Keratinocyte (primary cell): Measurements from ENCODE around the gene C7orf57. TPM values are rescaled to one million over a fixed set of nuclear protein-coding genes. Genes with fewer than 3 reads are reported as not detected.

Experiments used
- DNase-seq: peaks from one replicate; pipeline ENCODE4 v3.0.0-alpha.2; 2011; ENCODE audit warnings: low read depth, missing footprints, low spot score
- FAIRE-seq: peaks from 2 replicates; lab custom pipeline; 2011; peaks lifted over from hg19 to GRCh38; lab: Jason Lieb, UNC
- H2AFZ ChIP-seq: 2 replicates; pipeline ENCODE4 v1.6.0; 2012; ENCODE audit warnings: low read length, control low read depth, inconsistent platforms; ENCODE audit not compliant: control insufficient read depth
- H3K27ac ChIP-seq: 2 replicates; pipeline ENCODE4 v1.5.1; 2011; ENCODE audit warnings: low read length; ENCODE audit not compliant: control insufficient read depth, insufficient read depth
- H3K27me3 ChIP-seq: 3 replicates; pipeline ENCODE4 v1.6.0; 2011; ENCODE audit warnings: low read length; ENCODE audit not compliant: control insufficient read depth, insufficient read depth; ENCODE audit errors: extremely low read depth
- H3K36me3 ChIP-seq, 2 experiments: 2 replicates in 1 of 2; 3 replicates in 1 of 2; pipeline ENCODE4 v1.5.1; 2011; ENCODE audit warnings: low read length in 2 of 2, mild to moderate bottlenecking in 1 of 2; ENCODE audit not compliant: control insufficient read depth in 2 of 2, insufficient read depth in 2 of 2; ENCODE audit errors: extremely low read depth in 1 of 2
- H3K4me1 ChIP-seq: 3 replicates; pipeline ENCODE4 v1.5.1; 2011; ENCODE audit warnings: low read length; ENCODE audit not compliant: control insufficient read depth, insufficient read depth; ENCODE audit errors: extremely low read depth
- H3K4me2 ChIP-seq: 3 replicates; pipeline ENCODE4 v1.6.0; 2011; ENCODE audit warnings: low read depth, low read length; ENCODE audit not compliant: control insufficient read depth, insufficient read depth; ENCODE audit errors: extremely low read depth
- H3K4me3 ChIP-seq, 3 experiments: fragments of 200-600 bp in 1 of 3; sonication (generic) in 1 of 3; 2 replicates in 2 of 3; 3 replicates in 1 of 3; pipeline ENCODE4 v1.5.1; 2011 to 2016; ENCODE audit warnings: low read length in 3 of 3, mild to moderate bottlenecking in 3 of 3, control low read depth in 2 of 3, inconsistent platforms in 1 of 3, low read depth in 1 of 3, mixed read lengths in 1 of 3, mixed run types in 1 of 3, moderate library complexity in 1 of 3; ENCODE audit not compliant: control insufficient read depth in 2 of 3, insufficient read depth in 2 of 3; ENCODE audit errors: extremely low read depth in 1 of 3
- H3K79me2 ChIP-seq: 2 replicates; pipeline ENCODE4 v1.6.0; 2012; ENCODE audit warnings: low read length; ENCODE audit not compliant: control insufficient read depth, insufficient read depth
- H3K9ac ChIP-seq: 3 replicates; pipeline ENCODE4 v1.6.0; 2011; ENCODE audit warnings: low read length; ENCODE audit not compliant: control insufficient read depth, insufficient read depth; ENCODE audit errors: extremely low read depth
- H3K9me1 ChIP-seq: 3 replicates; pipeline ENCODE4 v1.6.0; 2011; ENCODE audit warnings: low read length; ENCODE audit not compliant: control insufficient read depth, insufficient read depth; ENCODE audit errors: extremely low read depth
- H3K9me3 ChIP-seq: 2 replicates; pipeline ENCODE4 v1.5.1; 2012; ENCODE audit warnings: low read depth, low read length; ENCODE audit not compliant: control insufficient read depth
- H4K20me1 ChIP-seq: 3 replicates; pipeline ENCODE4 v1.6.0; 2011; ENCODE audit warnings: low read length; ENCODE audit not compliant: control insufficient read depth, insufficient read depth; ENCODE audit errors: extremely low read depth
- EZH2 ChIP-seq: IDR thresholded peaks from one replicate; pipeline ENCODE4 v1.6.1; 2012; ENCODE audit warnings: inconsistent platforms, mild to moderate bottlenecking, low read length, moderate library complexity
- dilution Hi-C: fragments of 300-500 bp; cut with MboI; formaldehyde crosslinking; loops from one replicate; pipeline ENCODE4 v1.7.0; 2020; ENCODE audit warnings: low sequenced_read_pairs; ENCODE audit not compliant: extremely low pct_ligation_motif_present
- polyA plus RNA-seq, 5 experiments: library from polyadenylated mRNA; depleted of rRNA in 3 of 5; stranded (reverse) in 3 of 5; stranded (forward) in 1 of 5; unstranded in 1 of 5; fragments of >200 nt; gene quantifications; 1 replicate in 1 of 5; 2 replicates in 3 of 5; 3 replicates in 1 of 5; pipeline versions ENCODE4 v1.2.1 to v1.2.3, GENCODE V29; 2011 to 2012; ENCODE audit warnings: missing spikeins in 2 of 5, low read depth in 1 of 5, low replicate concordance in 1 of 5
- TF ChIP-seq, protein P1 (sequence below), 3 experiments: IDR thresholded peaks in 1 of 3; conservative IDR thresholded peaks in 1 of 3; optimal IDR thresholded peaks in 1 of 3; 2 replicates in 2 of 3; 3 replicates in 1 of 3; pipeline versions ENCODE3 to v1.5.1; 2011; ENCODE audit warnings: low read length in 3 of 3, mild to moderate bottlenecking in 3 of 3, moderate library complexity in 2 of 3, control low read depth in 1 of 3, inconsistent platforms in 1 of 3; ENCODE audit not compliant: insufficient read depth in 2 of 3; ENCODE audit errors: extremely low read depth in 1 of 3

The C7orf57 gene
- polyA plus RNA-seq, 1 donor (not counting 4 experiments of a cell fraction or from before 2014, with no cell fraction given), result 0.60 TPM

DNA sequence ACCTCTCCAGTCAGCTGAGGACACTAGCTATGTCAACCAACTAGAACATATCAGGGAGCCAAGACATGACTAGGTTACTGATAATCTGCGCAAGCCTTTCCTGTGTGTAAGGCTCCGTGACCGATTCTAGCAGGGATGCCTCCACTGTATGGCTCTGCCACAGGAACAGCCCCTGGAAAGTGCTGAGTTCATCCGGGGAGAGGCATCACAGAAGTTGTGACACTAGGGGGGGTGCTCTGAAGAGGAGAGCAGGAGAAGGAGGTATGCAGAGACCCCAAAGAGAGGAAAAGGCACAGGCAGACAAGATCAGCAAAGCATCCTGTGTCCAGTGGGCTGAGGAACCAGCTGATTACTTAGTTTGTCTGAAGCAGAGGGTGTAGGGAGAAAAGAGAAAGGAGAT, 67.2 kb downstream of the C7orf57 start:
- H3K9me1 ChIP-seq, result peaks cover 3% of the 10 kb centered on the region
- no peak for TF ChIP-seq EZH2
- TF ChIP-seq, protein P1, sequence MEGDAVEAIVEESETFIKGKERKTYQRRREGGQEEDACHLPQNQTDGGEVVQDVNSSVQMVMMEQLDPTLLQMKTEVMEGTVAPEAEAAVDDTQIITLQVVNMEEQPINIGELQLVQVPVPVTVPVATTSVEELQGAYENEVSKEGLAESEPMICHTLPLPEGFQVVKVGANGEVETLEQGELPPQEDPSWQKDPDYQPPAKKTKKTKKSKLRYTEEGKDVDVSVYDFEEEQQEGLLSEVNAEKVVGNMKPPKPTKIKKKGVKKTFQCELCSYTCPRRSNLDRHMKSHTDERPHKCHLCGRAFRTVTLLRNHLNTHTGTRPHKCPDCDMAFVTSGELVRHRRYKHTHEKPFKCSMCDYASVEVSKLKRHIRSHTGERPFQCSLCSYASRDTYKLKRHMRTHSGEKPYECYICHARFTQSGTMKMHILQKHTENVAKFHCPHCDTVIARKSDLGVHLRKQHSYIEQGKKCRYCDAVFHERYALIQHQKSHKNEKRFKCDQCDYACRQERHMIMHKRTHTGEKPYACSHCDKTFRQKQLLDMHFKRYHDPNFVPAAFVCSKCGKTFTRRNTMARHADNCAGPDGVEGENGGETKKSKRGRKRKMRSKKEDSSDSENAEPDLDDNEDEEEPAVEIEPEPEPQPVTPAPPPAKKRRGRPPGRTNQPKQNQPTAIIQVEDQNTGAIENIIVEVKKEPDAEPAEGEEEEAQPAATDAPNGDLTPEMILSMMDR (optimal IDR thresholded peaks at IDR 0.05 in 1 of 3, IDR thresholded peaks at IDR 0.05 in 1 of 3, conservative IDR thresholded peaks at IDR 0.05 in 1 of 3; ENCODE audit: extremely low read depth in 1 of 3, insufficient read depth in 2 of 3, low read length in 3 of 3), result no peak
- peaks cover 65 to 88% of the 10 kb centered on the region in 2 experiments for H3K36me3 ChIP-seq
- H4K20me1 ChIP-seq, result peaks cover 37% of the 10 kb centered on the region
- H3K4me3 ChIP-seq, result no peak overlapping the region
- H3K27ac ChIP-seq, result no peak overlapping the region
- no peak overlapping the region for H3K4me2 ChIP-seq
- H2AFZ ChIP-seq, result no peak overlapping the region
- H3K27me3 ChIP-seq, result no peaks in the 10 kb centered on the region
- peaks cover 3% of the 10 kb centered on the region for H3K4me1 ChIP-seq
- H3K79me2 ChIP-seq, result peaks cover 34% of the 10 kb centered on the region
- H3K9me3 ChIP-seq, result no peaks in the 10 kb centered on the region
- dilution Hi-C loops, result no loop called here
- DNase-seq (no peak), FAIRE-seq (no peak)
- no peak overlapping the region for H3K9ac ChIP-seq

DNA sequence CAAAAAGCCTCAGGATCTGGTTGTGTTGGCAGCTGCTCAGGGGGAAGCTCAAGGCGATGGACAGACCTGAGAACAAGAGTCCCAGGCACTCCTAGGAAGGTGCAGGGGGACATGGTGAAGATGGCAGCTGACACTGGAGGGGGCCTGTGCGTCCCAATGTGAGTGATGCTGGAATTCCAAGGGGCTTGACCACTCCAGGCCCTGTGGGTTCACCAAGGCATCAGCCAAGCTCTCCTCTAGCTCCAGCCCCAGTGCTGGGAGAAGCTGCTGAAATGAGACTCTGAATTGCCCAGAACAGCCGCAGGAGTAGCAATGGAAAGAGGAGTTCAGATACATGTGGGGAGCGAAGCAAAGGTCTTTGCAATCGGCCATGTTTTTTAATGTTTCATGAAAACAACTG, 69.7 kb downstream of the C7orf57 start:
- H3K27me3 ChIP-seq, result no peaks in the 10 kb centered on the region
- dilution Hi-C loops, result no loop called here
- H3K4me2 ChIP-seq, result no peak overlapping the region
- no peak overlapping the region for H2AFZ ChIP-seq
- H3K9ac ChIP-seq, result no peak overlapping the region
- no peaks in the 10 kb centered on the region for H3K9me3 ChIP-seq
- no peaks in the 10 kb centered on the region for H3K4me1 ChIP-seq
- H3K4me3 ChIP-seq, result no peak overlapping the region
- peaks cover 32% of the 10 kb centered on the region for H4K20me1 ChIP-seq
- H3K9me1 ChIP-seq, result peaks cover 3% of the 10 kb centered on the region
- H3K79me2 ChIP-seq, result peaks cover 11% of the 10 kb centered on the region
- FAIRE-seq, result no peak
- no peak for TF ChIP-seq EZH2
- TF ChIP-seq, protein P1 (optimal IDR thresholded peaks at IDR 0.05 in 1 of 3, IDR thresholded peaks at IDR 0.05 in 1 of 3, conservative IDR thresholded peaks at IDR 0.05 in 1 of 3; ENCODE audit: extremely low read depth in 1 of 3, insufficient read depth in 2 of 3, low read length in 3 of 3), result no peak
- H3K27ac ChIP-seq, result no peak overlapping the region
- DNase-seq, result no peak
- peaks cover 58 to 76% of the 10 kb centered on the region in 2 experiments for H3K36me3 ChIP-seq
